ENCODE data around the gene CEP83. TPM values are rescaled to one million over a fixed set of nuclear protein-coding genes. Genes with fewer than 3 reads are reported as not detected.

CEP83 gene
- total and polyA plus RNA-seq, 10 donors = 6.8 to 29.0 (median 14.0) TPM

DNA sequence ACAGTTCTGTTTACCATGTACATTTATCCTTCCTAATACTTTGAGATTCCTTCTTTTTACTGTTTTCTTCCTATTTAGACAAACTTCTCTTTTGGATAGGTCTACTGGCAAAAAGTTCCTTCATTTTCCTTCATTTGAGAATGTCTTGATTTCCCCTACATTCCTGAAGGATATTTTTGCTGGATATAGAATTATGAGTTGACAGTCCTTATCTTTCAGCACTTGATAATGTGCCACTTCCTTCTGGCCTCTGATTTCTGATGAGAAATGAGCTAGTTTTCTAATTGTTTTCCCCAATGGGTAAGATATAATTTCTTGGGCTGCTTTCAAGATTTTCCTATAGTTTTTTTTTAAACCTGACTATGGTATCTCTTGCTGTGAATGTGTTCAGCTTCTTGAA lies 75.6 kb downstream of the CEP83 start:
- Histone ChIP-seq H3K4me3 (no peak overlapping the region), H3K27me3 (replicated peaks in 1 of 7) (no peaks in the 10 kb centered on the region), H3K4me1 (no peaks in the 10 kb centered on the region), H3K36me3 (peaks cover 0 to 18% (median 4%) of the 10 kb centered on the region in 6 donors), H3K9me3 (peaks cover 0 to 30% (median 19%) of the 10 kb centered on the region in 8 donors), H3K27ac (no peak overlapping the region)
- intact Hi-C loops (cut with DNase I; ENCODE audit: low total_unique reads) = no loop called here
- TF ChIP-seq POLR2A (IDR thresholded peaks at IDR 0.05) = no peak
- TF ChIP-seq, protein P1, sequence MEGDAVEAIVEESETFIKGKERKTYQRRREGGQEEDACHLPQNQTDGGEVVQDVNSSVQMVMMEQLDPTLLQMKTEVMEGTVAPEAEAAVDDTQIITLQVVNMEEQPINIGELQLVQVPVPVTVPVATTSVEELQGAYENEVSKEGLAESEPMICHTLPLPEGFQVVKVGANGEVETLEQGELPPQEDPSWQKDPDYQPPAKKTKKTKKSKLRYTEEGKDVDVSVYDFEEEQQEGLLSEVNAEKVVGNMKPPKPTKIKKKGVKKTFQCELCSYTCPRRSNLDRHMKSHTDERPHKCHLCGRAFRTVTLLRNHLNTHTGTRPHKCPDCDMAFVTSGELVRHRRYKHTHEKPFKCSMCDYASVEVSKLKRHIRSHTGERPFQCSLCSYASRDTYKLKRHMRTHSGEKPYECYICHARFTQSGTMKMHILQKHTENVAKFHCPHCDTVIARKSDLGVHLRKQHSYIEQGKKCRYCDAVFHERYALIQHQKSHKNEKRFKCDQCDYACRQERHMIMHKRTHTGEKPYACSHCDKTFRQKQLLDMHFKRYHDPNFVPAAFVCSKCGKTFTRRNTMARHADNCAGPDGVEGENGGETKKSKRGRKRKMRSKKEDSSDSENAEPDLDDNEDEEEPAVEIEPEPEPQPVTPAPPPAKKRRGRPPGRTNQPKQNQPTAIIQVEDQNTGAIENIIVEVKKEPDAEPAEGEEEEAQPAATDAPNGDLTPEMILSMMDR (IDR thresholded peaks at IDR 0.05 in 8 of 11, conservative IDR thresholded peaks at IDR 0.05 in 3 of 11) = no peak
- no peak for DNase-seq

- peaks cover 0 to 29% (median 4%) of the 10 kb centered on the region in 6 donors for H3K36me3 ChIP-seq
- TF ChIP-seq POLR2AphosphoS5 (IDR thresholded peaks at IDR 0.05) (no peak), POLR2A (IDR thresholded peaks at IDR 0.05) (no peak)
- TF ChIP-seq, protein P1 (IDR thresholded peaks at IDR 0.05 in 8 of 11, conservative IDR thresholded peaks at IDR 0.05 in 3 of 11) = no peak
- H3K27me3 ChIP-seq (replicated peaks in 1 of 7) = no peaks in the 10 kb centered on the region
- no peaks in the 10 kb centered on the region for H3K4me1 ChIP-seq
- H3K4me3 ChIP-seq = no peak overlapping the region
- no peak for DNase-seq
- 52 to 86% (median 69%) methylated on average over 2 of the region's 2 CpGs for WGBS, 5 donors
- H3K27ac ChIP-seq = no peak overlapping the region
- intact Hi-C loops (cut with DNase I; ENCODE audit: low total_unique reads) = no loop called here
- peaks cover 0 to 27% (median 19%) of the 10 kb centered on the region in 8 donors for H3K9me3 ChIP-seq
These were observed 79.2 kb downstream of the CEP83 start for GRCh38 chr12:94380507-94380906.

DNA sequence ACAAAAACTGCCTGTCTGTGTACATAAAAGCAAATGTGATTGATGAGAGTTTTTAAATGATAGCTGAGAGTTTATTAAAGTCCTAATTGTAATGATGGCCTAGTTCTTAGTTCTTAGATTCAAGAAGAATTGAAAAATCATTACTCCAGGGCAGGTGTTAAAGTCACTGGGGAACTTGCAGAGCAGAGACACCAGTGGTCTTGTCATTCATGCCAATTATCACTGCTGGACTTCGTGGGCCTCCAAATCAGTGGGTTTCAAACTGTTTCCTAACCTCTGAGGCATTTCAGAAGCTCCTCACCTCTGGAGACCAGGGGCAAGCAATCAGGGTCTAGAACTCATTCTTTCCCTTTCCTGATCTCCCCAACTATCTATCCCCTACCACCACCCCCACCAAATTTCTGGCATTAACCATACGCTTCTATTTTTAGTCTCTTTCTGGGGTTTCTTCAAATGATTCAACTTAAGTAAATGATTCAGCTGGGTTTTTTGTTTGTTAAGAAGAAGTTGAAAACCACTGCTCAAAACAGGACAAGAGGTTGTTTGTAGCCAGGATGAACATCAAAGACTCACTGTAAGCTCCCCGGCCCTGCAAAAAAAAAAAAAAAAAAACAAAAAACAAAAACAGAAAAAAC lies 80.1 kb downstream of the CEP83 start:
- Histone ChIP-seq H3K27me3 (replicated peaks in 1 of 7) (no peaks in the 10 kb centered on the region), H3K4me3 (no peak overlapping the region), H3K9me3 (peaks cover 0 to 18% (median 13%) of the 10 kb centered on the region in 8 donors), H3K36me3 (peaks cover 0 to 20% (median 0%) of the 10 kb centered on the region in 6 donors), H3K4me1 (no peaks in the 10 kb centered on the region), H3K27ac (no peak overlapping the region)
- WGBS, 5 donors = 57 to 84% (median 76%) methylated on average over 3 of the region's 3 CpGs
- intact Hi-C loops (cut with DNase I; ENCODE audit: low total_unique reads) = no loop called here
- DNase-seq = no peak
- TF ChIP-seq, protein P1 (IDR thresholded peaks at IDR 0.05 in 8 of 11, conservative IDR thresholded peaks at IDR 0.05 in 3 of 11) = no peak
- TF ChIP-seq POLR2AphosphoS5 (IDR thresholded peaks at IDR 0.05) (no peak), POLR2A (IDR thresholded peaks at IDR 0.05) (no peak)

- 78 to 99% (median 97%) methylated on average over 2 of the region's 2 CpGs for WGBS, 5 donors
- DNase-seq = no peak
- no peaks in the 10 kb centered on the region for H3K9me3 ChIP-seq
- H3K36me3 ChIP-seq = peaks cover 0 to 19% (median 0%) of the 10 kb centered on the region in 6 donors
- H3K4me3 ChIP-seq = no peak overlapping the region
- no peaks in the 10 kb centered on the region for H3K27me3 ChIP-seq (replicated peaks in 1 of 7)
- intact Hi-C loops (cut with DNase I; ENCODE audit: low total_unique reads) = no loop called here
- H3K4me1 ChIP-seq = peaks cover 0 to 2% (median 0%) of the 10 kb centered on the region in 6 donors
- TF ChIP-seq POLR2AphosphoS5 (IDR thresholded peaks at IDR 0.05) (no peak), POLR2A (IDR thresholded peaks at IDR 0.05) (no peak)
- H3K27ac ChIP-seq = no peak overlapping the region
These were observed 82.1 kb downstream of the CEP83 start for GRCh38 chr12:94377599-94377998.

Measured in spleen (tissue), 11 donors.